ENCODE measurements around the gene PPY.
"Not testable (repeated sequence)": the region's sequence is repeated elsewhere in the genome, so short reads cannot be mapped to it uniquely, and the experiment has no call there.

The PPY gene

DNA sequence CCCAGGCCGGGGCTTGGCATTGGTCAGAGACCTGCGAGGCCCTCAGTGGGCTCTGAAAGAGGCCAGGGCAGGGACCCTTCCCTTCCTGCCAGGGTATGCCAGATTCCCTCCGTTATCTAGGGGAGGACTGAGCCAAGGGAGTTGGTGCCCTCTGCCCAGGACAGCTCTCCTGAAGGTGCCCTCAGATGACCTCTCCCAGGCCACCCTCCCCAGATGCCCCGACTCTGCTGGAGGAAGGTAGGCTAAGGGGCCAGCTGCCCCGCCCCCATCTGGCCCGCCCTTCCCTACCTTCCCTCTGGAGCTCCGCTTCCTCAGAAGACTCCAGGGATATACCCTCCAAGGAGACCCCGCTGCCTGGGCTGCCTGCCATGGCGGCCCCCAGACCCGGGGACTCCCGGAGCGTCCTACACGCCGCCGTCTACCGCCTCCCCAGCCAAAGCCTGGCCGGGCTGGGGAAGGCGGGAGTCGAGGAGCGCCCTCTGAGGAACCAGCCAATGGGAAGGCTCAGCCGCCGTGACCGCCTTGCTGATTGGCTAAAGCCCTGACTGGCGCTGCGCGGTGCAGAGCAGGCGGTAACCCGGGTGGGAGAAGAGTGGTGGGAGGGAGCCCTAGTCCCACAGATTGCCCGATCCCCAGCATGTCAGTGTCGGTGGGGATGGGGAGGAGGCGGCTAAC lies 42.0 kb downstream of the PPY start:
- peaks cover 21% of the 10 kb centered on the region for H3K4me1 ChIP-seq (ENCODE audit: control insufficient read depth, low read depth, low read length)
- H3K27ac ChIP-seq (ENCODE audit: low read length), result no peak overlapping the region
- peaks cover 10% of the 10 kb centered on the region for H3K27me3 ChIP-seq (ENCODE audit: control insufficient read depth, insufficient read depth, low read length)
- no peak overlapping the region for H3K9ac ChIP-seq (ENCODE audit: low read length)
- no peaks in the 10 kb centered on the region for H3K9me3 ChIP-seq (ENCODE audit: control insufficient read depth, low read depth, low read length)
- H3K4me3 ChIP-seq (ENCODE audit: low read length), result peak overlapping the region; percentile 66
- no peaks in the 10 kb centered on the region for H3K36me3 ChIP-seq (ENCODE audit: control insufficient read depth, low read depth, low read length)

- H3K9ac ChIP-seq (ENCODE audit: low read length), result no peak overlapping the region
- H3K4me1 ChIP-seq (ENCODE audit: control insufficient read depth, low read depth, low read length), result peaks cover 20% of the 10 kb centered on the region
- H3K27me3 ChIP-seq (ENCODE audit: control insufficient read depth, insufficient read depth, low read length), result peaks cover 7% of the 10 kb centered on the region
- no peaks in the 10 kb centered on the region for H3K36me3 ChIP-seq (ENCODE audit: control insufficient read depth, low read depth, low read length)
- H3K9me3 ChIP-seq (ENCODE audit: control insufficient read depth, low read depth, low read length), result no peaks in the 10 kb centered on the region
- H3K4me3 ChIP-seq (ENCODE audit: low read length), result no peak overlapping the region
- no peak overlapping the region for H3K27ac ChIP-seq (ENCODE audit: low read length)
These were observed 43.8 kb downstream of the PPY start for GRCh38 chr17:43898446-43898845.

- H3K27me3 ChIP-seq (ENCODE audit: control insufficient read depth, insufficient read depth, low read length), result peaks cover 7% of the 10 kb centered on the region
- no peak overlapping the region for H3K9ac ChIP-seq (ENCODE audit: low read length)
- no peak overlapping the region for H3K4me3 ChIP-seq (ENCODE audit: low read length)
- H3K27ac ChIP-seq (ENCODE audit: low read length), result no peak overlapping the region
- H3K4me1 ChIP-seq (ENCODE audit: control insufficient read depth, low read depth, low read length), result peaks cover 26% of the 10 kb centered on the region
- no peaks in the 10 kb centered on the region for H3K36me3 ChIP-seq (ENCODE audit: control insufficient read depth, low read depth, low read length)
- H3K9me3 ChIP-seq (ENCODE audit: control insufficient read depth, low read depth, low read length), result no peaks in the 10 kb centered on the region
These were observed 44.4 kb downstream of the PPY start for GRCh38 chr17:43897831-43898230.

GRCh38 chr17:43894494-43894893 lies 47.8 kb downstream of the PPY start:
- H3K9ac ChIP-seq (ENCODE audit: low read length); H3K27me3 ChIP-seq (ENCODE audit: control insufficient read depth, insufficient read depth, low read length); H3K9me3 ChIP-seq (ENCODE audit: control insufficient read depth, low read depth, low read length); H3K4me3 ChIP-seq (ENCODE audit: low read length); H3K36me3 ChIP-seq (ENCODE audit: control insufficient read depth, low read depth, low read length); H3K27ac ChIP-seq (ENCODE audit: low read length): not testable (repeated sequence)
- H3K4me1 ChIP-seq (ENCODE audit: control insufficient read depth, low read depth, low read length), result peaks cover 22% of the 10 kb centered on the region

DNA sequence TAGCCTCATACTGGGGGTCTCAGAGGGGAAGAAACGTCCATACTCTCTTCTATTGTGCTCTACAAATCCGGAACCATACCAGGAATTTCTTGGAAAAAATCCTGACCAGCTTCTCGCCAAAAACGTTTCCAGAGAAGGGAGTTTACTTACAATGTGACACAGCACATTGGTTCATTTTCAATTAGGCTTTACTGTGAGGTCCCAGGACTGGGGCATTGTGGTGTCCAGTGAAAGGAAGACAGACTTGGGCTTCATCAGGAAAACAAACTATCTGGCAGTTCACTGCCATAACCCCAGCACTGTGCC lies 49.7 kb downstream of the PPY start:
- H3K27ac ChIP-seq (ENCODE audit: low read length), result no peak overlapping the region
- peak overlapping the region; percentile 29 for H3K9ac ChIP-seq (ENCODE audit: low read length)
- no peaks in the 10 kb centered on the region for H3K9me3 ChIP-seq (ENCODE audit: control insufficient read depth, low read depth, low read length)
- no peak overlapping the region for H3K4me3 ChIP-seq (ENCODE audit: low read length)
- no peaks in the 10 kb centered on the region for H3K36me3 ChIP-seq (ENCODE audit: control insufficient read depth, low read depth, low read length)
- no peaks in the 10 kb centered on the region for H3K27me3 ChIP-seq (ENCODE audit: control insufficient read depth, insufficient read depth, low read length)
- H3K4me1 ChIP-seq (ENCODE audit: control insufficient read depth, low read depth, low read length), result peaks cover 20% of the 10 kb centered on the region

DNA sequence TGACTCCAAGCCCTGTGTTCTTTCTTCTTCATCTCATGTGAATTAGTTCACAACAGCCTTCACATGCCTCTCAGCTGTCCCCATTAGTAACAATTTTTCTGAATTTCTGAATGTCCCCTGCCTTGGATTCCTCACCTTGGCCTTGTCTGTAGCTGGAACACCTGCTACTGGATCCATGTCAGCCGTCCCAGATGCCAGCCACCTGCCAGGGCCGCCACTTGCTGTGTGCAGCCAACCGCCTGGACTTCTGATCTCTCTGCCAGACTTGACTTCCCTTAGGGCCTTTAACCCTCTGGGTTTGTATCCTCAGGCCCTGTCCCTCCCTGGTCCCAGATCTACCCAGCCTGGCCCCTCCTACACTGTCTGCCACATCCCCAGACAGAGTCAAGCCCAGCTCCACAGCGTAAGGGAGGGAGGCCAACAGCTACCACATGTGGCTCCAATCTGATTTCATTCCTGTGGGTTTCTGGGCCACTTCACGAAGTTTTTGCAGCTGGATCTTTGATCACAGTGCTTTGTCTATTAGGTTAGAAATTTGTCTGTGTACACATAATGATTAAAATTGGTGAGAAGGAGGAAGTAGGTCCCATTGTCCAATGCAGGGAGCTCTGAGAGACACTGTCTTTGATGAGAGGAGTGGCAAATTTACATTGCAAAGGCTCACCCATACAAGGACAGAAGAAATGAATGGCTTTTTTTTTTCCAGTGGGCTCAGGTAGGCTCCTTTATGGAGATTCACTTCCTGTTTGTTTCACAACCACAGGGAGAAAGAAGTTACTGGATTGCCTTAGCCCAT lies 50.2 kb downstream of the PPY start:
- Histone ChIP-seq H3K4me3 (ENCODE audit: low read length) (no peak overlapping the region), H3K9me3 (ENCODE audit: control insufficient read depth, low read depth, low read length) (no peaks in the 10 kb centered on the region), H3K36me3 (ENCODE audit: control insufficient read depth, low read depth, low read length) (no peaks in the 10 kb centered on the region), H3K27me3 (ENCODE audit: control insufficient read depth, insufficient read depth, low read length) (no peaks in the 10 kb centered on the region), H3K9ac (ENCODE audit: low read length) (peak overlapping the region; percentile 29), H3K4me1 (ENCODE audit: control insufficient read depth, low read depth, low read length) (peaks cover 20% of the 10 kb centered on the region), H3K27ac (ENCODE audit: low read length) (no peak overlapping the region)

All from iPS-18a (cell line).